ENCODE data around the gene PHACTR1.
A peak's percentile ranks its signal among the peaks of the same experiment; 100 is the strongest.
"Not testable (repeated sequence)": the region's sequence is repeated elsewhere in the genome, so short reads cannot be mapped to it uniquely, and the experiment has no call there.

PHACTR1 gene

GRCh38 chr6:12717356-12717755, 789 bp downstream of the PHACTR1 start:
- ChIA-PET POLR2A (no interaction called here), CTCF (no interaction called here)
- no peak overlapping the region for H3K4me3 ChIP-seq (ENCODE audit: low read depth, low read length)
- TF ChIP-seq CTCF (IDR thresholded peaks at IDR 0.05; ENCODE audit: insufficient read depth, low read length, missing control alignments): no peak
- DNase-seq (ENCODE audit: low read depth, low spot score): no peak

- ChIA-PET CTCF (no interaction called here), POLR2A (interaction anchor here (0.5 kb wide), 1 partner anchor 430 kb away, joined by 3 read pairs; no protein-coding TSS in a partner anchor)
- DNase-seq (ENCODE audit: low read depth, low spot score): peak; percentile 16
- TF ChIP-seq CTCF (IDR thresholded peaks at IDR 0.05; ENCODE audit: insufficient read depth, low read length, missing control alignments): no peak
- H3K4me3 ChIP-seq (ENCODE audit: low read depth, low read length): no peak overlapping the region
These were observed 1.4 kb downstream of the PHACTR1 start for GRCh38 chr6:12718015-12718414.

GRCh38 chr6:12719017-12719416, 2.5 kb downstream of the PHACTR1 start:
- CTCF ChIA-PET: interaction anchor here (0.9 kb wide), 1 partner anchor 116 kb away, joined by 3 read pairs; no protein-coding TSS in a partner anchor

GRCh38 chr6:12720310-12720709, 3.7 kb downstream of the PHACTR1 start:
- no peak overlapping the region for H3K4me3 ChIP-seq (ENCODE audit: low read depth, low read length)
- DNase-seq (ENCODE audit: low read depth, low spot score): no peak
- no peak for TF ChIP-seq CTCF (IDR thresholded peaks at IDR 0.05; ENCODE audit: insufficient read depth, low read length, missing control alignments)
- CTCF ChIA-PET: no interaction called here
- POLR2A ChIA-PET: no interaction called here

More at GRCh38 chr6:12719017-12719416, 2.5 kb downstream of the PHACTR1 start:
- POLR2A ChIA-PET: no interaction called here
- TF ChIP-seq CTCF (IDR thresholded peaks at IDR 0.05; ENCODE audit: insufficient read depth, low read length, missing control alignments): no peak
- H3K4me3 ChIP-seq (ENCODE audit: low read depth, low read length): no peak overlapping the region
- no peak for DNase-seq (ENCODE audit: low read depth, low spot score)

GRCh38 chr6:12725263-12725662, 8.7 kb downstream of the PHACTR1 start:
- no peak for DNase-seq (ENCODE audit: low read depth, low spot score)
- no peak for TF ChIP-seq CTCF (IDR thresholded peaks at IDR 0.05; ENCODE audit: insufficient read depth, low read length, missing control alignments)
- POLR2A ChIA-PET: no interaction called here
- CTCF ChIA-PET: no interaction called here
- H3K4me3 ChIP-seq (ENCODE audit: low read depth, low read length): no peak overlapping the region

- ChIA-PET POLR2A (no interaction called here), CTCF (no interaction called here)
- H3K4me3 ChIP-seq (ENCODE audit: low read depth, low read length): no peak overlapping the region
- DNase-seq (ENCODE audit: low read depth, low spot score): no peak
- TF ChIP-seq CTCF (IDR thresholded peaks at IDR 0.05; ENCODE audit: insufficient read depth, low read length, missing control alignments): no peak
These were observed 12.9 kb downstream of the PHACTR1 start for GRCh38 chr6:12729467-12729866.

- POLR2A ChIA-PET; DNase-seq (ENCODE audit: low read depth, low spot score); H3K4me3 ChIP-seq (ENCODE audit: low read depth, low read length); CTCF ChIA-PET: not testable (repeated sequence)
These were observed 14.2 kb downstream of the PHACTR1 start for GRCh38 chr6:12730809-12731208.
